GM23338 (cell line): Measurements from ENCODE around the gene RXFP1. TPM values are rescaled to one million over a fixed set of nuclear protein-coding genes. Genes with fewer than 3 reads are reported as not detected.

Experiments
- ATAC-seq: fragments of 200-7000 bp; cut with Tn5 transposase; 3 replicates; pipeline ENCODE4 v1.9.1; 2020
- DNase-seq: peaks from one replicate; pipeline ENCODE4 v3.0.0-alpha.2; 2015; ENCODE audit warnings: low spot score
- H2AFZ ChIP-seq: fragments of 200-600 bp; sonication (generic); 2 replicates; pipeline ENCODE4 v1.8.0; 2016; ENCODE audit warnings: antibody characterized with exemption, mild to moderate bottlenecking, moderate library complexity
- H3F3A ChIP-seq: fragments of 200-600 bp; sonication (generic); replicated peaks from 2 replicates; pipeline ENCODE4 v1.8.0; 2017; ENCODE audit warnings: antibody characterized with exemption, mixed run types, low read depth
- H3K27ac ChIP-seq: fragments of 200-600 bp; sonication (generic); 2 replicates; pipeline ENCODE4 v1.6.1; 2016; ENCODE audit warnings: low read depth
- H3K27me3 ChIP-seq: fragments of 200-600 bp; sonication (generic); 2 replicates; pipeline ENCODE4 v1.8.0; 2016; ENCODE audit warnings: mild to moderate bottlenecking, mixed run types, moderate library complexity; ENCODE audit not compliant: insufficient read depth
- H3K36me3 ChIP-seq: fragments of 200-600 bp; sonication (generic); 2 replicates; pipeline ENCODE4 v1.8.0; 2016; ENCODE audit warnings: mild to moderate bottlenecking; ENCODE audit not compliant: insufficient read depth
- H3K4me1 ChIP-seq: fragments of 200-600 bp; sonication (generic); 2 replicates; pipeline ENCODE4 v1.8.0; 2016; ENCODE audit warnings: mild to moderate bottlenecking, moderate library complexity; ENCODE audit not compliant: insufficient read depth
- H3K4me2 ChIP-seq: fragments of 200-600 bp; sonication (generic); 2 replicates; pipeline ENCODE4 v1.7.1; 2017; ENCODE audit warnings: mixed run types
- H3K4me3 ChIP-seq: fragments of 200-600 bp; sonication (generic); 2 replicates; pipeline ENCODE4 v1.6.1; 2016; ENCODE audit warnings: mixed run types
- H3K79me2 ChIP-seq: fragments of 200-600 bp; sonication (generic); replicated peaks from 2 replicates; pipeline ENCODE4 v1.8.0; 2017; ENCODE audit warnings: mild to moderate bottlenecking; ENCODE audit not compliant: insufficient read depth
- H3K9me2 ChIP-seq: fragments of 200-600 bp; sonication (generic); 2 replicates; pipeline ENCODE4 v1.8.0; 2017; ENCODE audit not compliant: insufficient read depth
- H4K20me1 ChIP-seq: fragments of 200-600 bp; sonication (generic); replicated peaks from 2 replicates; pipeline ENCODE4 v1.8.0; 2017; ENCODE audit warnings: mild to moderate bottlenecking; ENCODE audit not compliant: insufficient read depth
- H3K27ac Mint-ChIP-seq: 2 replicates; pipeline ENCODE4 v1.8.0; 2020; ENCODE audit warnings: inconsistent platforms, mild to moderate bottlenecking, moderate library complexity, mixed read lengths
- H3K27me3 Mint-ChIP-seq: 3 replicates; pipeline ENCODE4 v1.8.0; 2022; ENCODE audit warnings: low read depth, mild to moderate bottlenecking, moderate library complexity, mixed read lengths, inconsistent platforms; ENCODE audit not compliant: insufficient read depth, poor library complexity
- H3K36me3 Mint-ChIP-seq: 3 replicates; pipeline ENCODE4 v1.8.0; 2021; ENCODE audit warnings: low read depth, mild to moderate bottlenecking, inconsistent platforms, moderate library complexity, mixed read lengths
- H3K4me1 Mint-ChIP-seq: 3 replicates; pipeline ENCODE4 v1.8.0; 2020; ENCODE audit warnings: mild to moderate bottlenecking, inconsistent platforms, mixed read lengths
- H3K4me3 Mint-ChIP-seq: 3 replicates; pipeline ENCODE4 v1.8.0; 2021; ENCODE audit warnings: moderate library complexity, mild to moderate bottlenecking, inconsistent platforms, mixed read lengths
- H3K9me3 Mint-ChIP-seq: 3 replicates; pipeline ENCODE4 v1.8.0; 2020; ENCODE audit warnings: moderate library complexity, mild to moderate bottlenecking, inconsistent platforms, mixed read lengths
- CREB1 ChIP-seq: fragments of 250-450 bp; sonication (Bioruptor Pico); IDR thresholded peaks from 2 replicates; pipeline ENCODE4 v1.5.0; 2020; ENCODE audit warnings: low read depth, mild to moderate bottlenecking, moderate library complexity
- CTCF ChIP-seq, 2 experiments: fragments of 200-600 bp in 1 of 2; sonication (generic) in 1 of 2; conservative IDR thresholded peaks; 2 replicates each; pipeline versions ENCODE4 v1.5.1 to v1.6.1; 2016 to 2017; ENCODE audit warnings: antibody characterized with exemption in 2 of 2, low read depth in 2 of 2, mild to moderate bottlenecking in 2 of 2, moderate library complexity in 1 of 2
- ETS1 ChIP-seq: IDR thresholded peaks from 2 replicates; pipeline ENCODE4 v1.6.1; 2016; ENCODE audit warnings: antibody characterized with exemption
- EZH2 ChIP-seq: fragments of 200-600 bp; sonication (generic); IDR thresholded peaks from one replicate; pipeline ENCODE4 v1.8.0; 2017; ENCODE audit warnings: antibody characterized with exemption, mild to moderate bottlenecking, low read depth; ENCODE audit not compliant: unreplicated experiment
- EZH2phosphoT487 ChIP-seq: fragments of 200-600 bp; sonication (generic); IDR thresholded peaks from one replicate; pipeline ENCODE4 v1.8.1; 2018; ENCODE audit warnings: antibody characterized with exemption; ENCODE audit not compliant: unreplicated experiment
- JUNB ChIP-seq: IDR thresholded peaks from one replicate; pipeline ENCODE4 v1.6.1; 2016; ENCODE audit warnings: antibody characterized with exemption; ENCODE audit not compliant: unreplicated experiment
- NANOG ChIP-seq: IDR thresholded peaks from 2 replicates; pipeline ENCODE4 v1.6.1; 2016; ENCODE audit warnings: antibody characterized with exemption, borderline replicate concordance
- POLR2AphosphoS5 ChIP-seq: IDR thresholded peaks from 2 replicates; pipeline ENCODE4 v1.6.1; 2016; ENCODE audit warnings: antibody characterized with exemption, low read depth
- REST ChIP-seq: IDR thresholded peaks from one replicate; pipeline ENCODE4 v1.6.1; 2018; ENCODE audit warnings: antibody characterized with exemption; ENCODE audit not compliant: unreplicated experiment
- STAT1 ChIP-seq: IDR thresholded peaks from one replicate; pipeline ENCODE4 v1.6.1; 2016; ENCODE audit warnings: antibody characterized with exemption; ENCODE audit not compliant: unreplicated experiment
- ZNF114 ChIP-seq: fragments of 250-450 bp; sonication (Bioruptor Pico); IDR thresholded peaks from 2 replicates; pipeline ENCODE4 v1.5.0; 2020; ENCODE audit warnings: mild to moderate bottlenecking, moderate library complexity
- ZNF331 ChIP-seq: fragments of 250-450 bp; sonication (Bioruptor Pico); IDR thresholded peaks from 2 replicates; pipeline ENCODE4 v1.5.0; 2020; ENCODE audit warnings: low read depth, mild to moderate bottlenecking, moderate library complexity
- polyA plus RNA-seq: library from polyadenylated mRNA; unstranded; fragments of >200 nt; fragmentation: Nextera tagmentation; extraction: Ambion mirVana; gene quantifications from 2 replicates; pipeline ENCODE4 v1.2.1, GENCODE V29; 2016
- total RNA-seq: library from RNA; depleted of rRNA; stranded (reverse); fragments of >200 nt; shearing (Covaris generic); gene quantifications from 2 replicates; pipeline ENCODE4 v1.2.3, GENCODE V29; 2014

RXFP1 gene
- total and polyA plus RNA-seq, 2 experiments from 2014 or later, result 0.63 TPM; not detected in 1

DNA sequence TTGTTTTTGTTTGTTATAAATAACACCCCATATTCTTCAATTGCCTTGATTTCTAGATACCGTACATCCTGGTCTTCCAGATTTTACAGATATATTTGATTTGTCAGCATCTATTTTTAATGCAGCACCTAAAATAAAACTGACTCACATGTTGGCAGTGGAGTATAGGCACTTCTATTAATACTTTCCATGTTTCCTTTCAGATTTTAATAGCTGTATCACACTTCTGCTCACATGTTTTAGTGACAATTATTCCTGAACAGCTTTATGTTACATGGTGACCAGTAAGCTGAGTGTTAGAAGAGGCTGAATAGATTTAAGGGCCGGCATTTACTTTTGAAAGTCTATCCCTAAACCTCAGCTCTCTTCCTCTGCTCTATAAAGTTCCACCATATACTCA lies 103.9 kb downstream of the RXFP1 start (continued):
- no peak for TF ChIP-seq NANOG
- TF ChIP-seq CREB1, result no peak

DNA sequence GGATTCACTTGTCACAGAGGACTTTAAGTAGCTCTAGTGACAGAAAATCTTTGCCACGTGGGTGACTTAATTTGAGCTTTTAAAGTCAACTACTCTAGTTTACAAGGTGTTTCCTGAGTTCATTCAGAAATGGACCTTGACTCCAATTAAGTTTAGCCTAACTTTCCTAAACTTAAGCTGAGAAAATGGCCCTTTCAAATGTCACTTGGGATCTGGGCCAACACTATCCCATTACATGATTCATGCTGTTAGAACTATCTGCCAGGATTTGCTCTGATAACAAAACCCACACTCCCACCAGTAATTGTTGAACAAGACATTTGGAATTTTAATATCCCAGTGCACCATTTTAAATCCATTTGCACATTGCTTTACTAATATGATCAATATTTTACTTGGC lies 109.2 kb downstream of the RXFP1 start:
- Histone ChIP-seq H2AFZ (no peak overlapping the region), H3K36me3 (no peaks in the 10 kb centered on the region), H3K4me2 (no peak overlapping the region), H3K4me1 (no peaks in the 10 kb centered on the region), H4K20me1 (no peaks in the 10 kb centered on the region), H3K27me3 (no peaks in the 10 kb centered on the region), H3K27ac (no peak overlapping the region), H3K4me3 (no peak overlapping the region), H3F3A (no peaks in the 10 kb centered on the region), H3K79me2 (no peaks in the 10 kb centered on the region), H3K9me2 (no peaks in the 10 kb centered on the region)
- Mint-ChIP-seq H3K27ac (no peak overlapping the region), H3K27me3 (no peaks in the 10 kb centered on the region), H3K4me3 (no peak overlapping the region), H3K4me1 (no peaks in the 10 kb centered on the region), H3K9me3 (no peaks in the 10 kb centered on the region), H3K36me3 (no peaks in the 10 kb centered on the region)
- DNase-seq (no peak), ATAC-seq (no peak)
- no peak for TF ChIP-seq REST

GRCh38 chr4:158636619-158637018 lies 114.9 kb downstream of the RXFP1 start:
- no peaks in the 10 kb centered on the region for H3K9me3 Mint-ChIP-seq
- H3K27ac Mint-ChIP-seq, result no peak overlapping the region
- no peak for ATAC-seq
- TF ChIP-seq EZH2phosphoT487 (no peak), POLR2AphosphoS5 (no peak), EZH2 (no peak), NANOG (no peak), CTCF (conservative IDR thresholded peaks at IDR 0.05; ENCODE audit: low read depth in 2 of 2) (no peak), ZNF114 (CRISPR knock-in tag) (no peak), ZNF331 (no peak), ETS1 (no peak), STAT1 (no peak), CREB1 (no peak), REST (no peak), JUNB (no peak)

More at GRCh38 chr4:158636619-158637018, 114.9 kb downstream of the RXFP1 start:
- no peaks in the 10 kb centered on the region for H3K36me3 ChIP-seq
- no peaks in the 10 kb centered on the region for H3F3A ChIP-seq
- 0 out of 2 replicates have a peak, but pooled peaks cover 8% of the 10 kb centered on the region for H3K9me2 ChIP-seq
- H3K27me3 ChIP-seq, result no peaks in the 10 kb centered on the region
- H4K20me1 ChIP-seq, result no peaks in the 10 kb centered on the region
- no peaks in the 10 kb centered on the region for H3K4me1 Mint-ChIP-seq
- no peak overlapping the region for H3K4me3 Mint-ChIP-seq
- no peaks in the 10 kb centered on the region for H3K79me2 ChIP-seq
- H3K4me2 ChIP-seq, result no peak overlapping the region
- H3K27me3 Mint-ChIP-seq, result peaks cover 1% of the 10 kb centered on the region
- no peak overlapping the region for H3K27ac ChIP-seq
- no peak overlapping the region for H2AFZ ChIP-seq
- H3K4me3 ChIP-seq, result no peak overlapping the region
- no peaks in the 10 kb centered on the region for H3K4me1 ChIP-seq
- DNase-seq, result no peak
- H3K36me3 Mint-ChIP-seq, result no peaks in the 10 kb centered on the region
